ENCODE data around the gene GABBR2.

- no peak for TF ChIP-seq TAF1 (IDR thresholded peaks at IDR 0.05; ENCODE audit: borderline replicate concordance, low read depth, low read length)
- no peak for TF ChIP-seq POLR2A (IDR thresholded peaks at IDR 0.05; ENCODE audit: low read depth, low read length)
These were observed 264.1 kb downstream of the GABBR2 start for GRCh38 chr9:98444601-98445000.

Measured in GM12892 (cell line).